GM21717 (cell line): ENCODE data around the gene PPA2.

Source experiments
- ATAC-seq: cut with Tn5 transposase; IDR thresholded peaks from one replicate; pipeline ENCODE4 v1.9.1; 2021; ENCODE audit warnings: mild to moderate bottlenecking, moderate library complexity; ENCODE audit not compliant: unreplicated experiment

Gene PPA2

GRCh38 chr4:105327956-105328355 is 145.9 kb downstream of the PPA2 start:
- ATAC-seq = no peak

GRCh38 chr4:105327222-105327621 is 146.6 kb downstream of the PPA2 start:
- ATAC-seq = no peak
